Liver (tissue), 9 donors: ENCODE data around the gene PPP2R2B. TPM values are rescaled to one million over a fixed set of nuclear protein-coding genes. Genes with fewer than 3 reads are reported as not detected.

ENCODE experiments used
- DNase-seq: peaks from one replicate; pipeline ENCODE4 v3.0.0-alpha.2; 2017; ENCODE audit warnings: low spot score
- H3K27ac ChIP-seq, 2 donors: one replicate each; pipeline ENCODE4 v1.7.0; 2013; ENCODE audit warnings: inconsistent platforms in 2 of 2, low read length in 2 of 2, control low read depth in 1 of 2, low read depth in 1 of 2, mild to moderate bottlenecking in 1 of 2
- H3K27me3 ChIP-seq, 4 donors: one replicate each; pipeline versions ENCODE4 v1.6.1 to v1.7.0; 2013; ENCODE audit warnings: low read length in 3 of 4, inconsistent platforms in 1 of 4, mild to moderate bottlenecking in 1 of 4, moderate library complexity in 1 of 4; ENCODE audit not compliant: control insufficient read depth in 4 of 4, insufficient read depth in 4 of 4
- H3K36me3 ChIP-seq, 4 donors: one replicate each; pipeline versions ENCODE4 v1.6.1 to v1.7.0; 2013; ENCODE audit warnings: low read length in 3 of 4, mild to moderate bottlenecking in 3 of 4, low read depth in 1 of 4, moderate library complexity in 1 of 4; ENCODE audit not compliant: control insufficient read depth in 4 of 4, insufficient read depth in 3 of 4
- H3K4me1 ChIP-seq, 4 donors: one replicate each; pipeline versions ENCODE4 v1.6.1 to v1.7.0; 2013; ENCODE audit warnings: low read length in 3 of 4, mild to moderate bottlenecking in 3 of 4, moderate library complexity in 1 of 4; ENCODE audit not compliant: control insufficient read depth in 4 of 4, insufficient read depth in 4 of 4
- H3K4me3 ChIP-seq, 3 donors: one replicate each; pipeline versions ENCODE4 v1.6.1 to v1.7.0; 2013; ENCODE audit warnings: low read length in 3 of 3, control low read depth in 1 of 3, low read depth in 1 of 3, mild to moderate bottlenecking in 1 of 3
- H3K9ac ChIP-seq, 2 donors: one replicate each; pipeline ENCODE4 v1.7.0; 2013; ENCODE audit warnings: low read length in 2 of 2, mild to moderate bottlenecking in 2 of 2, moderate library complexity in 2 of 2, control low read depth in 1 of 2, low read depth in 1 of 2
- H3K9me3 ChIP-seq, 4 donors: one replicate each; pipeline versions ENCODE4 v1.6.1 to v1.7.0; 2013; ENCODE audit warnings: low read length in 3 of 4; ENCODE audit not compliant: control insufficient read depth in 4 of 4
- CTCF ChIP-seq: fragments of 150-350 bp; IDR thresholded peaks from 2 replicates; pipeline ENCODE4 v1.5.1; 2017; ENCODE audit warnings: improper control_type of control experiment, low read depth, low read length; ENCODE audit not compliant: missing input control
- EGR1 ChIP-seq, 2 donors: IDR thresholded peaks; 2 replicates each; pipeline ENCODE4 v1.6.1; 2016 to 2018; ENCODE audit warnings: antibody characterized with exemption in 2 of 2, low read depth in 2 of 2
- FOXA1 ChIP-seq: IDR thresholded peaks from 2 replicates; pipeline ENCODE4 v1.6.1; 2016; ENCODE audit warnings: antibody characterized with exemption
- FOXA2 ChIP-seq: IDR thresholded peaks from 2 replicates; pipeline ENCODE4 v1.6.1; 2016; ENCODE audit warnings: antibody characterized with exemption
- GABPA ChIP-seq, 2 donors: IDR thresholded peaks in 1 of 2; conservative IDR thresholded peaks in 1 of 2; 2 replicates each; pipeline ENCODE4 v1.6.1; 2016; ENCODE audit warnings: antibody characterized with exemption in 2 of 2, mild to moderate bottlenecking in 1 of 2, moderate library complexity in 1 of 2
- HNF4A ChIP-seq, 2 donors: conservative IDR thresholded peaks; 2 replicates each; pipeline ENCODE4 v1.6.1; 2016; ENCODE audit warnings: antibody characterized with exemption in 2 of 2, mild to moderate bottlenecking in 2 of 2
- HNF4G ChIP-seq: IDR thresholded peaks from 2 replicates; pipeline ENCODE4 v1.6.1; 2016; ENCODE audit warnings: antibody characterized with exemption
- JUND ChIP-seq, 2 donors: IDR thresholded peaks; 2 replicates each; pipeline ENCODE4 v1.6.1; 2016; ENCODE audit warnings: antibody characterized with exemption in 2 of 2
- MAX ChIP-seq: IDR thresholded peaks from 2 replicates; pipeline ENCODE4 v1.6.1; 2016; ENCODE audit warnings: antibody characterized with exemption
- NR2F2 ChIP-seq: IDR thresholded peaks from 2 replicates; pipeline ENCODE4 v1.6.1; 2016; ENCODE audit warnings: antibody characterized with exemption
- RAD21 ChIP-seq, 2 donors: IDR thresholded peaks; 2 replicates each; pipeline ENCODE4 v1.6.1; 2016; ENCODE audit warnings: antibody characterized with exemption in 2 of 2, mild to moderate bottlenecking in 2 of 2
- RXRA ChIP-seq, 2 donors: IDR thresholded peaks; 2 replicates each; pipeline ENCODE4 v1.6.1; 2017 to 2018; ENCODE audit warnings: antibody characterized with exemption in 2 of 2, mild to moderate bottlenecking in 1 of 2
- SP1 ChIP-seq: IDR thresholded peaks from 2 replicates; pipeline ENCODE4 v1.6.1; 2018; ENCODE audit warnings: antibody characterized with exemption, mild to moderate bottlenecking
- TAF1 ChIP-seq: conservative IDR thresholded peaks from 2 replicates; pipeline ENCODE4 v1.6.1; 2016; ENCODE audit warnings: antibody characterized with exemption, mild to moderate bottlenecking
- YY1 ChIP-seq: IDR thresholded peaks from 2 replicates; pipeline ENCODE4 v1.6.1; 2016; ENCODE audit warnings: antibody characterized with exemption, mild to moderate bottlenecking
- WGBS: extraction: QIAGEN DNeasy Blood & Tissue Kit; methylation state at CpG from one replicate; pipeline ENCODE4 v1.1.7; 2013; 5-methylcytosine and 5-hydroxymethylcytosine counted together
- polyA plus RNA-seq, 2 donors: library from polyadenylated mRNA; stranded (reverse) in 1 of 2; unstranded in 1 of 2; fragments of 200-250 nt in 1 of 2; fragments of >200 nt in 1 of 2; fragmentation: Nextera tagmentation in 1 of 2; extraction: Ambion mirVana in 1 of 2; gene quantifications; one replicate each; pipeline versions ENCODE4 v1.2.1 to v1.2.3, GENCODE V29; 2013 to 2015
- total RNA-seq, 2 donors: library from RNA; depleted of rRNA; stranded (reverse); fragments of >200 nt; gene quantifications; one replicate each; pipeline ENCODE4 v1.2.3, GENCODE V29; 2014
- TF ChIP-seq, protein P1 (sequence below): IDR thresholded peaks from 2 replicates; pipeline ENCODE4 v1.6.1; 2016; ENCODE audit warnings: antibody characterized with exemption, mild to moderate bottlenecking
- TF ChIP-seq, protein P2 (sequence below): IDR thresholded peaks from 2 replicates; pipeline ENCODE4 v1.6.1; 2016; ENCODE audit warnings: antibody characterized with exemption
- TF ChIP-seq, protein P3 (sequence below): IDR thresholded peaks from 2 replicates; pipeline ENCODE4 v1.6.1; 2016; ENCODE audit warnings: antibody characterized with exemption
- donor health status: healthy.
- donor health status: healthy.
- donor health status: healthy.
- donor health status: healthy.
- donor health status: healthy.

Gene PPP2R2B
- total and polyA plus RNA-seq, 4 donors, result 0.15 to 6.3 (median 0.40) TPM

DNA sequence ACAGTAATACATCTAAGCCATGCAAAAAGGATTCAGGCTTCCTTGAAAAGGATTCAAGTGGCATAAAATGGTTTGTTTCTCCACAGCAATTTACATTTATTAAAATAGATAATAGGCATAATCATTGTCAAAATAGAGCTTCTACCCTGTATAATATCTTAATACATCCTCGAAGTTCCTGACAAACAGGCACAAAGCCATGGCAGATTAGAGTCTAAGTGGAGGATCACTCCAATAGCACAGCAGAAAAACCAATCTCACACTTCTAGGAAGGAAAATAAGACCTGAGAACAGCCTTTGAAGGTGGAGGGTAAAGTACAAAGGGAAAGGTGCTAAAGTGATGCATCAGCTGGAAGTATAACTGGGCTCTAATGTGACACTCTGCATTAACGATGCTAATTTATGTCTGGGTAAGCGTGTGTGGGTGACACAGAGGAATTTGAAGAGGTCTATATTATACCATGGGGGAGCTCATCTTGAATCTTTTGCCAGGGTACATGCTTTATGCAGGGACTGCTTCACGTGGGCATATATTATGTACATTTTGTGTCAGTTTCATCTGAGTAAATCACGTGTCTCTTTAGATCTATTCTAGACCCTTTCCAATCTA is 28.8 kb downstream of the PPP2R2B start:
- no peaks in the 10 kb centered on the region for H3K9me3 ChIP-seq
- no peak for DNase-seq
- H3K9ac ChIP-seq, result no peak overlapping the region
- peaks cover 0 to 17% (median 12%) of the 10 kb centered on the region in 4 donors for H3K4me1 ChIP-seq
- TF ChIP-seq EGR1 (IDR thresholded peaks at IDR 0.05; ENCODE audit: low read depth in 2 of 2) (no peak), TAF1 (no peak), NR2F2 (no peak), CTCF (no peak)
- TF ChIP-seq, protein P1, sequence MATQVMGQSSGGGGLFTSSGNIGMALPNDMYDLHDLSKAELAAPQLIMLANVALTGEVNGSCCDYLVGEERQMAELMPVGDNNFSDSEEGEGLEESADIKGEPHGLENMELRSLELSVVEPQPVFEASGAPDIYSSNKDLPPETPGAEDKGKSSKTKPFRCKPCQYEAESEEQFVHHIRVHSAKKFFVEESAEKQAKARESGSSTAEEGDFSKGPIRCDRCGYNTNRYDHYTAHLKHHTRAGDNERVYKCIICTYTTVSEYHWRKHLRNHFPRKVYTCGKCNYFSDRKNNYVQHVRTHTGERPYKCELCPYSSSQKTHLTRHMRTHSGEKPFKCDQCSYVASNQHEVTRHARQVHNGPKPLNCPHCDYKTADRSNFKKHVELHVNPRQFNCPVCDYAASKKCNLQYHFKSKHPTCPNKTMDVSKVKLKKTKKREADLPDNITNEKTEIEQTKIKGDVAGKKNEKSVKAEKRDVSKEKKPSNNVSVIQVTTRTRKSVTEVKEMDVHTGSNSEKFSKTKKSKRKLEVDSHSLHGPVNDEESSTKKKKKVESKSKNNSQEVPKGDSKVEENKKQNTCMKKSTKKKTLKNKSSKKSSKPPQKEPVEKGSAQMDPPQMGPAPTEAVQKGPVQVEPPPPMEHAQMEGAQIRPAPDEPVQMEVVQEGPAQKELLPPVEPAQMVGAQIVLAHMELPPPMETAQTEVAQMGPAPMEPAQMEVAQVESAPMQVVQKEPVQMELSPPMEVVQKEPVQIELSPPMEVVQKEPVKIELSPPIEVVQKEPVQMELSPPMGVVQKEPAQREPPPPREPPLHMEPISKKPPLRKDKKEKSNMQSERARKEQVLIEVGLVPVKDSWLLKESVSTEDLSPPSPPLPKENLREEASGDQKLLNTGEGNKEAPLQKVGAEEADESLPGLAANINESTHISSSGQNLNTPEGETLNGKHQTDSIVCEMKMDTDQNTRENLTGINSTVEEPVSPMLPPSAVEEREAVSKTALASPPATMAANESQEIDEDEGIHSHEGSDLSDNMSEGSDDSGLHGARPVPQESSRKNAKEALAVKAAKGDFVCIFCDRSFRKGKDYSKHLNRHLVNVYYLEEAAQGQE, result no peak
- no peak overlapping the region for H3K27ac ChIP-seq
- H3K4me3 ChIP-seq, result no peak overlapping the region
- no peaks in the 10 kb centered on the region for H3K36me3 ChIP-seq
- no peaks in the 10 kb centered on the region for H3K27me3 ChIP-seq
- 89% methylated on average over 5 of the region's 5 CpGs for WGBS

- H3K4me1 ChIP-seq, result peaks cover 0 to 17% (median 12%) of the 10 kb centered on the region in 4 donors
- H3K36me3 ChIP-seq, result no peaks in the 10 kb centered on the region
- no peak overlapping the region for H3K27ac ChIP-seq
- H3K9ac ChIP-seq, result no peak overlapping the region
- H3K27me3 ChIP-seq, result no peaks in the 10 kb centered on the region
- TF ChIP-seq YY1 (no peak), CTCF (no peak), MAX (no peak), RXRA (IDR thresholded peaks at IDR 0.05) (no peak), NR2F2 (no peak), GABPA (IDR thresholded peaks at IDR 0.05 in 1 of 2, conservative IDR thresholded peaks at IDR 0.05 in 1 of 2) (no peak), JUND (IDR thresholded peaks at IDR 0.05) (no peak), RAD21 (IDR thresholded peaks at IDR 0.05) (peak in 1 of 2 donors; percentile 6), EGR1 (IDR thresholded peaks at IDR 0.05; ENCODE audit: low read depth in 2 of 2) (no peak), TAF1 (peak; percentile 46), FOXA2 (no peak), HNF4G (peak; percentile 56), SP1 (peak; percentile 58), FOXA1 (no peak), HNF4A (conservative IDR thresholded peaks at IDR 0.05) (peak; percentile 82 to 88)
- TF ChIP-seq, protein P1, result no peak
- TF ChIP-seq, protein P2, sequence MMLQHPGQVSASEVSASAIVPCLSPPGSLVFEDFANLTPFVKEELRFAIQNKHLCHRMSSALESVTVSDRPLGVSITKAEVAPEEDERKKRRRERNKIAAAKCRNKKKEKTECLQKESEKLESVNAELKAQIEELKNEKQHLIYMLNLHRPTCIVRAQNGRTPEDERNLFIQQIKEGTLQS, result no peak
- TF ChIP-seq, protein P3, sequence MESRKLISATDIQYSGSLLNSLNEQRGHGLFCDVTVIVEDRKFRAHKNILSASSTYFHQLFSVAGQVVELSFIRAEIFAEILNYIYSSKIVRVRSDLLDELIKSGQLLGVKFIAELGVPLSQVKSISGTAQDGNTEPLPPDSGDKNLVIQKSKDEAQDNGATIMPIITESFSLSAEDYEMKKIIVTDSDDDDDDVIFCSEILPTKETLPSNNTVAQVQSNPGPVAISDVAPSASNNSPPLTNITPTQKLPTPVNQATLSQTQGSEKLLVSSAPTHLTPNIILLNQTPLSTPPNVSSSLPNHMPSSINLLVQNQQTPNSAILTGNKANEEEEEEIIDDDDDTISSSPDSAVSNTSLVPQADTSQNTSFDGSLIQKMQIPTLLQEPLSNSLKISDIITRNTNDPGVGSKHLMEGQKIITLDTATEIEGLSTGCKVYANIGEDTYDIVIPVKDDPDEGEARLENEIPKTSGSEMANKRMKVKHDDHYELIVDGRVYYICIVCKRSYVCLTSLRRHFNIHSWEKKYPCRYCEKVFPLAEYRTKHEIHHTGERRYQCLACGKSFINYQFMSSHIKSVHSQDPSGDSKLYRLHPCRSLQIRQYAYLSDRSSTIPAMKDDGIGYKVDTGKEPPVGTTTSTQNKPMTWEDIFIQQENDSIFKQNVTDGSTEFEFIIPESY, result no peak
- no peak overlapping the region for H3K4me3 ChIP-seq
- no peak for DNase-seq
- no peaks in the 10 kb centered on the region for H3K9me3 ChIP-seq
- 34% methylated on average over 1 of the region's 1 CpG for WGBS
Observed at GRCh38 chr5:146848133-146848532, 30.4 kb downstream of the PPP2R2B start.
